Fibroblast of lung (primary cell): ENCODE results near the gene ABCC6. TPM values are rescaled to one million over a fixed set of nuclear protein-coding genes. Genes with fewer than 3 reads are reported as not detected.

ENCODE experiments used
- DNase-seq, 2 donors: peaks; one replicate each; pipeline versions ENCODE4 v3.0.0 to v3.0.0-alpha.2; 2010; ENCODE audit warnings: low read depth in 2 of 2
- H2AFZ ChIP-seq: 2 replicates; pipeline ENCODE4 v1.5.1; 2012; ENCODE audit warnings: low read length, control low read depth, inconsistent platforms
- H3K27ac ChIP-seq: 2 replicates; pipeline ENCODE4 v1.5.1; 2011; ENCODE audit warnings: low read length, control low read depth; ENCODE audit not compliant: insufficient read depth
- H3K27me3 ChIP-seq: 2 replicates; pipeline ENCODE4 v1.5.1; 2011; ENCODE audit warnings: mild to moderate bottlenecking, low read length; ENCODE audit not compliant: control insufficient read depth, insufficient read depth
- H3K36me3 ChIP-seq: 2 replicates; pipeline ENCODE4 v1.5.1; 2011; ENCODE audit warnings: low read length; ENCODE audit not compliant: control insufficient read depth, insufficient read depth
- H3K4me1 ChIP-seq: 2 replicates; pipeline ENCODE4 v1.5.1; 2011; ENCODE audit warnings: low read length; ENCODE audit not compliant: control insufficient read depth, insufficient read depth; ENCODE audit errors: extremely low read depth
- H3K4me2 ChIP-seq: 2 replicates; pipeline ENCODE4 v1.5.1; 2011; ENCODE audit warnings: low read length, control low read depth; ENCODE audit not compliant: insufficient read depth; ENCODE audit errors: extremely low read depth
- H3K4me3 ChIP-seq, 4 experiments: fragments of 200-600 bp in 1 of 4; sonication (generic) in 1 of 4; replicated peaks in 1 of 4; 2 replicates each; pipeline ENCODE4 v1.5.1; 2011 to 2016; ENCODE audit warnings: low read length in 4 of 4, low read depth in 3 of 4, mild to moderate bottlenecking in 3 of 4, control low read depth in 2 of 4, inconsistent platforms in 1 of 4, mixed read lengths in 1 of 4; ENCODE audit not compliant: insufficient read depth in 1 of 4; ENCODE audit errors: control extremely low read depth in 1 of 4
- H3K79me2 ChIP-seq: 2 replicates; pipeline ENCODE4 v1.5.1; 2012; ENCODE audit warnings: mild to moderate bottlenecking, low read length, inconsistent platforms; ENCODE audit not compliant: control insufficient read depth, insufficient read depth
- H3K9ac ChIP-seq: 2 replicates; pipeline ENCODE4 v1.5.1; 2011; ENCODE audit warnings: mild to moderate bottlenecking, low read length, control low read depth; ENCODE audit not compliant: insufficient read depth
- H3K9me3 ChIP-seq: 2 replicates; pipeline ENCODE4 v1.5.1; 2012; ENCODE audit warnings: low read depth, low read length; ENCODE audit not compliant: control insufficient read depth, insufficient read depth
- H4K20me1 ChIP-seq: 2 replicates; pipeline ENCODE4 v1.5.1; 2011; ENCODE audit warnings: low read length; ENCODE audit not compliant: control insufficient read depth, insufficient read depth; ENCODE audit errors: extremely low read depth
- CTCF ChIP-seq, 2 donors: IDR thresholded peaks in 1 of 2; conservative IDR thresholded peaks in 1 of 2; 1 replicate in 1 of 2; 2 replicates in 1 of 2; pipeline ENCODE4 v1.5.1; 2011 to 2012; ENCODE audit warnings: low read length in 2 of 2, control low read depth in 1 of 2, inconsistent platforms in 1 of 2, low read depth in 1 of 2, mild to moderate bottlenecking in 1 of 2
- EZH2 ChIP-seq: IDR thresholded peaks from 2 replicates; pipeline ENCODE4 v1.5.1; 2012; ENCODE audit warnings: low read length, control low read depth, mild to moderate bottlenecking; ENCODE audit errors: missing control alignments
- polyA plus RNA-seq, 2 donors: library from polyadenylated mRNA; depleted of rRNA in 1 of 2; stranded (reverse) in 1 of 2; unstranded in 1 of 2; fragments of >200 nt; gene quantifications; 2 replicates each; pipeline ENCODE4 v1.2.1, GENCODE V29; 2011 to 2012; ENCODE audit warnings: missing spikeins in 1 of 2
- total RNA-seq: library from RNA; depleted of rRNA; stranded (reverse); fragments of >200 nt; gene quantifications from 2 replicates; pipeline ENCODE4 v1.2.1, GENCODE V29; 2014

Gene ABCC6
- total and polyA plus RNA-seq, 2 donors (not counting 1 experiment from before 2014, with no cell fraction given) = 0.87 to 6.3 TPM

GRCh38 chr16:16133943-16134604 is 89.2 kb downstream of the ABCC6 start:
- TF ChIP-seq CTCF (conservative IDR thresholded peaks at IDR 0.05 in 1 of 2, IDR thresholded peaks at IDR 0.05 in 1 of 2; ENCODE audit: low read depth in 1 of 2, low read length in 2 of 2) = no peak
- no peak for TF ChIP-seq EZH2
- Histone ChIP-seq H3K79me2 (no peaks in the 10 kb centered on the region), H3K9me3 (no peaks in the 10 kb centered on the region), H2AFZ (no peak overlapping the region), H3K4me1 (no peaks in the 10 kb centered on the region), H3K36me3 (peaks cover 40% of the 10 kb centered on the region), H4K20me1 (no peaks in the 10 kb centered on the region), H3K27me3 (no peaks in the 10 kb centered on the region), H3K4me2 (no peak overlapping the region), H3K27ac (no peak overlapping the region), H3K4me3 (no peak overlapping the region), H3K9ac (no peak overlapping the region)
- no peak for DNase-seq

- H2AFZ ChIP-seq = no peak overlapping the region
- H3K27ac ChIP-seq = no peak overlapping the region
- H4K20me1 ChIP-seq = no peaks in the 10 kb centered on the region
- no peak for DNase-seq
- no peaks in the 10 kb centered on the region for H3K4me1 ChIP-seq
- no peaks in the 10 kb centered on the region for H3K9me3 ChIP-seq
- H3K79me2 ChIP-seq = no peaks in the 10 kb centered on the region
- peaks cover 33% of the 10 kb centered on the region for H3K36me3 ChIP-seq
- H3K27me3 ChIP-seq = no peaks in the 10 kb centered on the region
- no peak overlapping the region for H3K9ac ChIP-seq
- no peak overlapping the region for H3K4me3 ChIP-seq
- no peak overlapping the region for H3K4me2 ChIP-seq
- no peak for TF ChIP-seq CTCF (conservative IDR thresholded peaks at IDR 0.05 in 1 of 2, IDR thresholded peaks at IDR 0.05 in 1 of 2; ENCODE audit: low read depth in 1 of 2, low read length in 2 of 2)
- no peak for TF ChIP-seq EZH2
Measured at GRCh38 chr16:16131659-16132058, 91.6 kb downstream of the ABCC6 start.

GRCh38 chr16:16131204-16131603 is 92.1 kb downstream of the ABCC6 start:
- Histone ChIP-seq H3K9ac (no peak overlapping the region), H3K36me3 (peaks cover 29% of the 10 kb centered on the region), H3K4me1 (no peaks in the 10 kb centered on the region), H3K9me3 (no peaks in the 10 kb centered on the region), H3K27ac (no peak overlapping the region), H3K4me3 (no peak overlapping the region), H2AFZ (no peak overlapping the region), H4K20me1 (no peaks in the 10 kb centered on the region), H3K79me2 (no peaks in the 10 kb centered on the region), H3K27me3 (no peaks in the 10 kb centered on the region), H3K4me2 (no peak overlapping the region)
- DNase-seq = no peak
- TF ChIP-seq CTCF (conservative IDR thresholded peaks at IDR 0.05 in 1 of 2, IDR thresholded peaks at IDR 0.05 in 1 of 2; ENCODE audit: low read depth in 1 of 2, low read length in 2 of 2) = no peak
- no peak for TF ChIP-seq EZH2
